ENCODE measurements around the gene NHEJ1.

The NHEJ1 gene

GRCh38 chr2:219028996-219029828 lies 131.4 kb downstream of the NHEJ1 start:
- no peak for DNase-seq
- peak; percentile 4 for ATAC-seq

GRCh38 chr2:219028141-219028540 lies 132.5 kb downstream of the NHEJ1 start:
- ATAC-seq (no peak), DNase-seq (no peak)

- DNase-seq (no peak), ATAC-seq (no peak)
Observed at GRCh38 chr2:219027511-219028055, 133.0 kb downstream of the NHEJ1 start.

- ATAC-seq = no peak
- DNase-seq = no peak
Observed at GRCh38 chr2:219026946-219027345, 133.7 kb downstream of the NHEJ1 start.

- DNase-seq (no peak), ATAC-seq (no peak)
Observed at GRCh38 chr2:219025637-219026585, 134.7 kb downstream of the NHEJ1 start.
